Measurements from ENCODE around the gene MYH6.
A peak's percentile ranks its signal among the peaks of the same experiment; 100 is the strongest.

Gene MYH6

DNA sequence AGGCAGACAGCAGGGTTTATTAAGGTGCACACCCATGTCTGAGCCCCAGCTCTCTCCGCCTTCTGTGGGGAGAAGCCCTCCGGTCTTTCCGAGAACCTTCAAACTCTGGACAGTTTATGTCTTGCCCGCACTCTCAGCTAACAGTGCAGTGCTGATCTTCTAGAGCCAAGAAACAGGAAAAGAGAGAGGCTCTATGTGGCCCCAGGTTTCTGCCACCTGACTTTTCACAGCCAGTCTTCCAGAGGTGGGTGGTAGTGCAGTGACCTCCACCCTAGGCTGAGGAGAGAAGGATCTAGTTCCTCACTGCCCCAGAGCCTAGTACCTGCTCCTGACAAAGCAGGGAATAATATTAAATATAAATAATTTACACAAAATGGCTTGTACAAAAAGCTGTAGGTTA lies 51.4 kb downstream of the MYH6 start:
- Mint-ChIP-seq H3K4me3 (no peak overlapping the region), H3K36me3 (no peaks in the 10 kb centered on the region), H3K27ac (no peak overlapping the region), H3K9me3 (ENCODE audit: low read depth) (no peaks in the 10 kb centered on the region), H3K4me1 (ENCODE audit: low read depth) (peaks cover 6% of the 10 kb centered on the region), H3K27me3 (peaks cover 2% of the 10 kb centered on the region)

DNA sequence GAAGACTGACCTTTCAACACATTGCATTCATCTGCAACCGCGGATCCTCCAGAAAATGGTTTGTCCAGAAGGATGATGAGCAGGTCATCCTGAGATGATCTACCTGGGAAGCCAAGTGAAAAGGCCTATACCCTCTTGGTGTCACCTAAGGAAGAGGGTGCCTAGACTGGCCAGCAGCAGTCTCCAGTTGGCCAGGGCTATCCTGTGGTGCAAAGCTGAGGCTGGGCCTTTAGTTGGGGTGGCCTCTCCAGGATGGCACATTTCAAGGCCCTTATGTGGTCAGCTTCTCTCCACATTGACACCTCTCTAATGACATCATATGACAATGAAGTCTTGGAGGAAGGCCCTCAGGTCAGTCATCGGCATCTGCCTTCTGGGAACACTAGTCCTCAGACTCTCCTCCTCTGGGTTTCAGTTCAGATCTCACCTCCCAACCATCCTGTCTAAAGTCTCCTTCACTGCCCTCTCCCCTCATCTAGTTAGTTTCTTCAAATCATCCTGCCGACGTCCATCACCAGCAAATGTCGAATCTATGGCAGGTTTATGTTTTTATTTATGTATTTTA lies 52.1 kb downstream of the MYH6 start:
- Mint-ChIP-seq H3K36me3 (no peaks in the 10 kb centered on the region), H3K27ac (no peak overlapping the region), H3K9me3 (ENCODE audit: low read depth) (no peaks in the 10 kb centered on the region), H3K4me1 (ENCODE audit: low read depth) (peaks cover 10% of the 10 kb centered on the region), H3K4me3 (no peak overlapping the region), H3K27me3 (peaks cover 5% of the 10 kb centered on the region)

DNA sequence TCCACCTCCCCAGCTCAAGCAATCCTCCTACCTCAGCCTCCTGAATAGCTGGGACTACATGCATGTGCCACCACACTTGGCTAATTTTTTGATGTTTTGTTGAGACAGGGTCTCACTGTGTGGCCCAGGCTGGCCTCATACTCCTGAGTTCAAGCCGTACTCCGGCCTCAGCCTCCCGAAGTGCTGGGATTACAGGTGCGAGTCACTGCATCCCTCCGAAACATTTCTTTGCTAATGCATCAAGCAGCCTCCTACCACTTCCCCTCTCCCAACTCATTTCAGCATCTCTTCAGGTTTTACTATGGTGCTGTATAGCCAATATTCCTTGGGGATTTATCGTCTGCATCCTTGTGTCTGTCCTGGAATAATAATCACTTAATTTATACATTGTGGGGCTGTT lies 53.1 kb downstream of the MYH6 start:
- H3K4me1 Mint-ChIP-seq (ENCODE audit: low read depth): peaks cover 10% of the 10 kb centered on the region

DNA sequence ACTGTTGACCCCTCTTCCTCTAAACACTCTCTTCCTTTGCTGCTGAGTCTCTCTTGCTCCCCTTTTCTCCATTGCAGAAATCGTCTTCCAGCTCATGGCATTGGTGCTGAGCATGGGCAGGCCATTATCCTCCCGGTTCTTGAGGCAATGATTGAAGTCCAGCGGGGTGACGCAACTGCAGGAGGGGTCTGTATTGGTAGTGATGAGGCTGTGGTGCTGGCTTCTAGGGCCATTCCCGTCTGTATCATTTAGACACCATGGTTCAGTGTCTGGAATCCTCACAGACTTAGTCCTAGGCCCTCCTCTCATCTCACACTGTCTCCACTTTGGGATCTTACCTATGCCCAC lies 54.7 kb downstream of the MYH6 start:
- Mint-ChIP-seq H3K27ac (no peak overlapping the region), H3K27me3 (peaks cover 8% of the 10 kb centered on the region), H3K9me3 (ENCODE audit: low read depth) (no peaks in the 10 kb centered on the region), H3K4me1 (ENCODE audit: low read depth) (peaks cover 10% of the 10 kb centered on the region), H3K36me3 (peaks cover 2% of the 10 kb centered on the region), H3K4me3 (peak overlapping the region; percentile 92)

More for the DNA sequence above, 53.1 kb downstream of the MYH6 start:
- Mint-ChIP-seq H3K27me3 (peaks cover 8% of the 10 kb centered on the region), H3K36me3 (peaks cover 2% of the 10 kb centered on the region), H3K4me3 (no peak overlapping the region), H3K27ac (no peak overlapping the region), H3K9me3 (ENCODE audit: low read depth) (no peaks in the 10 kb centered on the region)

DNA sequence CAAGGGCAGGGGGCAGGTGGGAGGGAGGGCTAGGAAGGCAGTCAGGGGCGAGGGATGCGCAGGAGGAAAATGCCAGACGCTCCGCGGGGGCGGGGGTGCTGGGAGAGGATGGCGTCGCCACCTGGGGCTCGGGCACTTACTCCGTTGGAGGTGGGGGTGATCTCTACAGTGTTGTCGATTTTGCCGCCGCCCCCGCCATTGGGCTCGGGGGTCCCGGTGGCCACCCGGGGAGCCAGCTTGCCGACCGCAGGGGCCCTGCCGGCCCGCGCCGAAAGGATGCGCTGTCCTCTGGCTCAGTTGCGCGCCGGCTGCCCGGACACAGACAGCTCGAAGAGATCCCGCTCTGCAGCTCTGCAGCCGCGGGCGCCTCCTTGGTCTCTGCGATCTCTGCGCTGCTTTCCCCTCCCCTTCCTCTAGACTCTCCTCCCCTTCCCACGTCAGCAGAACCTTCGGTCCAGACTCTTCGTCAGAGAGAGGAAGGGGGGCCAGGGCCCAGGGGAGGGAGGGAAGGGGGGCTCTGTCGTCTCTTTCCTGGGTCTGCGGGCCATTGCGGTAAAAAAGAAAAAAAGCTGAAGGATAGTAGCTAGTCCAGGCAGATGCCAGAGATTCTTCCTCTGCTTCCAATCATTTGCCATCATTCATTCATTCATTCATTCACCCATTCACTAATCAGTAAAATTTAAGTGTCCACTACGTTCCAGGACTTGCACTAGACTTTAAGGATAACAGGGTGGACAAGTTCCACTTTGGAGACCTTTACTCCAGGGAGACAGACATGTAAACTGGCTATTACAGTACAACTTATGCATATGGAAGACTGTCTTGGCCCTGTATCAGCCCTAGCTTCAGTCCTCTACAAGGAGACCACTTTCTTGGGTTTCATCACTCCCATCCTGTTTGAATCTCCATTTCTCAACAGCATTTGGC lies 55.3 kb downstream of the MYH6 start, which contains the start of gene SLC22A17:
Gene SLC22A17 (minus strand): TSS at position 382 of the 927 bp plus-strand sequence.
- Mint-ChIP-seq H3K27me3 (peaks cover 8% of the 10 kb centered on the region), H3K36me3 (peaks cover 2% of the 10 kb centered on the region), H3K9me3 (ENCODE audit: low read depth) (no peaks in the 10 kb centered on the region), H3K27ac (no peak within 1 kb of the TSS), H3K4me1 (ENCODE audit: low read depth) (peaks cover 10% of the 10 kb centered on the region), H3K4me3 (peak within 1 kb of the TSS; percentile 92)

DNA sequence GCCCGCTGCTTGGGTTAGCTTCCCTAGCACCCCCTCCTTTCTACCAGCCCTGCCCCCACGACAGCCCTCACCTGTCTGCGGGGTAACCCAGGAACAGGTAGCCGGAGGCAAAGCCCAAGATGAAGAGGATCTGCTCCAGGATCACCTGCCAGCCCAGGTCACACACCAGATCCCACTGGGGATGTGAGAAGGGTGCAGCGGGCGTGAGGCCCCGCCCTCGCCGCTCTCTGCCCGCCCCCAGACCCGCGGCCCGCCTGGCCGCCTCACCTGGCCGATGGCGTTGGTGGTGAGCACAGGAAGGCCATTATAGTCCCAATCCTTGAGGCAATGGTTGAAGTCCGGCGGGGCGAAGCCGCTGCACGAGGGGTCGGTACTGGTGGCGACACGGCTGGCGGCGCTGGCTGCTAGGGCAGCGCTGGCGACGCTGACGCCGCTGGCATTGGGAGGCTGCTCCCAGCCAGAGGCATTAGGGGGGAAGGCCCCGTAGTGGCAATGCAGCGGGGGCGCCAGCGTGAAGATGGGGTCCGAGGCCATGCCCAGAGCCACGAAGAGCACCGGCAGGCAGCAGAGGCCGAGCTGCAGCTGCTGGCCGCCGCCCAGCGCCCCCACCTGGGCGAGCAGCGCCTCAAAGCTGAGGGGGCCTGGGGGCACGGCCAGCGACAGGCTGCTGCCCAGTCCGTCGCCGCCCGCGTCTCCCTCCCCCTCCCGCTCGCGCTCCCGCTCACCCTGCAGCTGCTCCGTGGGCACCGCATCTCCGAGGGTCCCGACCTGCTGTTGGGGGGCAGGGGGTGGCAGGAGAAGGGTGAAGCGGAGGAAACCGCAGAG lies 56.2 kb downstream of the MYH6 start:
- Mint-ChIP-seq H3K27me3 (peaks cover 8% of the 10 kb centered on the region), H3K36me3 (peaks cover 2% of the 10 kb centered on the region), H3K27ac (no peak overlapping the region)

DNA sequence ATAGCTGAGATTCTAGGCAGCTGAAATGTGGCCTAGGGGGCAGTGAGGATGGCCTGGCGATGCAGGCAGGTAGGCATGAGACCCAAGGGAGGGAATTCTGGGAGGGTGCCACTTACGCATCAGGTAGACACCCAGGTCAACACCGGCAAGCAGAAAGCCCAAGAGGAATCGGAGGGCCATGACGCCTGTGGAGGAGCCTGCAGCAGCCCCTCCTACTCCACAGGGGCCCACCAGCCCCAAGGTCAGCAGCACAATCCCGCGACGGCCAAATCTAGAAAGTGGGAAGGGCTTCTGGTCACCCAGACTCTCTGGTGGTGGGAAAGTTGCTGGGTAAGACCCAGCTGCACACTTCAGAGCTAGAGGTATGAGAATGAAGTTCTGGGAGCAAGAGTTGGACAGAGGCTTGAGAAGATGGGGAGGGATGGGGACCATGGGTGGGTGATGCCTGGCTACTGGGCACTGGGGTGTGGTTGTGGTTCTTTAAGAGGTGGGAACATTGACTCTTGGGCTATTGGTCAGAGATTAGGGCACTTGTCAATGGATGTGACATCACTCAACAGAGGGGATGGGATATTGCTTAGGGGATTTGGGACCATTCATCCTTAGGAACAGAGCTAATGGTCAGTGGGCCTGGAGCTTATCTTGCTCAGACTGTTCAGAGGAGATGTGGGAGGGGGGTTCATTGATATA lies 58.8 kb downstream of the MYH6 start:
- Mint-ChIP-seq H3K9me3 (ENCODE audit: low read depth) (no peaks in the 10 kb centered on the region), H3K36me3 (peaks cover 2% of the 10 kb centered on the region), H3K27ac (no peak overlapping the region), H3K27me3 (peaks cover 8% of the 10 kb centered on the region), H3K4me1 (ENCODE audit: low read depth) (peaks cover 10% of the 10 kb centered on the region), H3K4me3 (no peak overlapping the region)

More for the DNA sequence above, 56.2 kb downstream of the MYH6 start:
- peak overlapping the region; percentile 92 for H3K4me3 Mint-ChIP-seq
- H3K4me1 Mint-ChIP-seq (ENCODE audit: low read depth): peaks cover 10% of the 10 kb centered on the region
- H3K9me3 Mint-ChIP-seq (ENCODE audit: low read depth): no peaks in the 10 kb centered on the region

DNA sequence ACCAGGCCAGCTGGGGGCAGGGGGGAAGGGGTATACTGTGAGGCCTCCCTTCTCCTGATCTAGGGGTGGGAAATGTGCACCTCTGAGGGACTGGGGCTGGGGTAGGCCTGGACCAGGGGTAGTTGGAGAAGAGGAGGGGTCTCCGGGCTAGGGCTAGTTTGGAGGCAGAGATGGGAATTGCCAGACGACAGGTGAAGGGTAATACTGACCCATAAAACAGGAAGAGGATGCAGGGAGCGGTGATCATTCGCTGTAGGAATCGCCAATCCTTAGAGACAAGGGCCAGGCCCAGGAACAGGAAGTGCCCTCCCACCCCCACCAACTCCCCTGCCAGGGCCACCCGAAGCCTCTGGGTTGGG lies 59.8 kb downstream of the MYH6 start:
- H3K9me3 Mint-ChIP-seq (ENCODE audit: low read depth): no peaks in the 10 kb centered on the region

DNA sequence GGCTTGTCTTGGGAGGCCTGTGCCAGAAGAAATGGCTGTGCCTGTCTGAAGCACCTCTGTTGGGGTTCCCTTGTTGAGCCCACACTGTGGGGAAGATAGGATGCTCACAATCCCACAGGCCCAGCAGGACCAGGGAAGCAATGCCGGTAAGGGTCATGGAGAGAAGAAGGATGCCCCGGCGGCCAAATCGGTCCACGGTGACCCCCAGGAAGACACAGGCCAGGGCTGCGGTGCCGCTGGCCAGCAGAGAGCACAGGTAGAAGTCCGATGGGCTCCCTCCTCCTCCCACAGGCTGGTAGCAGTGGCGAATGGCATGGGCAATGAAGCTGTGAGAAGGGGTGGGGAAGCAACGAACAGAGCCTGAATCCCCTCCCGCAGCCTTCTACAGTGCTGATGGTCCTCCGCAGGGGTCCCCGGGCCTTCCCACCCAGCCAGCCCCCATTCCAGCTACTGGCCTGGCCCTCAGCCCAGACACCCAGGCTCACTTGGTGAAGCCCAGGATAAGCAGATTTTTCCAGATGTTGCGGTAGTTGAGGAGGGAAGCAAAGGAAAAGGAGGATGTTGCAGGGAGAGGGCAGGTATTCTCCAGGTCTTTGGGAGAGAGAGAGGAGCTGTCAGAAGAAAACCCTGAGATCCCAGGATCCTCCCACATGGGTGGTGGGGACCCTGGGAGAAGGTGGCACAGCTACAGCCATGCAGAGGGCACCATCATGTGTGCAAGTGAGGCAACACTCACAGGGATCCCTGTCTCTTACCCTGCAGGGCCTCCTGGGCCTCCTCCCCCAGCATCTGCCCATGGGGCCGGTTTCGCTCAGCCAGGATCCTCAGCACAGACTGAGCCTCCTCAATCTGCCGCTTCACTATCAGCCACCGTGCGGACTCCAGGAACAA lies 60.4 kb downstream of the MYH6 start:
- H3K4me3 Mint-ChIP-seq: no peak overlapping the region
- no peak overlapping the region for H3K27ac Mint-ChIP-seq
- peaks cover 2% of the 10 kb centered on the region for H3K36me3 Mint-ChIP-seq
- peaks cover 4% of the 10 kb centered on the region for H3K4me1 Mint-ChIP-seq (ENCODE audit: low read depth)
- H3K27me3 Mint-ChIP-seq: peaks cover 6% of the 10 kb centered on the region
- no peaks in the 10 kb centered on the region for H3K9me3 Mint-ChIP-seq (ENCODE audit: low read depth)

More for the DNA sequence above, 59.8 kb downstream of the MYH6 start:
- Mint-ChIP-seq H3K27ac (no peak overlapping the region), H3K27me3 (peaks cover 6% of the 10 kb centered on the region), H3K4me1 (ENCODE audit: low read depth) (peaks cover 8% of the 10 kb centered on the region), H3K36me3 (peaks cover 2% of the 10 kb centered on the region), H3K4me3 (no peak overlapping the region)

DNA sequence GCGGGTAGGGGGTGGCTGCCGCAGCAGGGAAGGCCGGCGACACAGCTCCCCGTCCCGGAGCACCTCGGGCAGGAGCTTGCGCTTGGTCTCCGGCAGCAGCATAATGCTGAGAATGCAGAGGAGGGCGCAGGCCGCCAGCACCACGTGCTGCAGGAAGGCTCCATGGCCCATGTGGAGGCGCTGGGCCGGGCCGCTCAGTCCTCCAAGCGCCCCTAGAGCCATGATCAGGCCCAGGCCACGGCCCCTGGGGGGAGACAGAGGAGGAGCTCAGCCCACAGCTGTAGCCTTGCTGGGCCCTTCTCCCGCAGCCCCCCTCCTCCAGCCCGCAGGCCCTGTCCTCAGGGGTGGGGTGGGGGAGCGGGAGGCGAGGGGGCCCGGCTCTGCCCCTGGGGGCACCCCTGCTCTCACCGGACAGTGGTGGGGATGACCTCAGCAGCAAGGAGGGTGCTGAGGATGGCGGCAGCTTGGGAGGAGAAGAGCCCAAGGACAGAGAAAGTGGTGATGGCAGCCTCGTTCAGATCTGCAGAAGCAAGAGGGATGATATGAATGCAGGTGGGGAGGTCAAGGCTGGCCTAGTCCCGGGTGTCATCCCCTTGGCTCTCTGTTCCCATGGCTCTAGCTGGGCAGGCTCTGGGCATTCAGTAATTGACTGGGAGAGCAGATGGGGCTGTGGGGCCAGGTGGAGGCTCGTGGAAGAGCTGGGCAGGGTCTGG lies 61.2 kb downstream of the MYH6 start:
- peaks cover 4% of the 10 kb centered on the region for H3K4me1 Mint-ChIP-seq (ENCODE audit: low read depth)
- peaks cover 2% of the 10 kb centered on the region for H3K36me3 Mint-ChIP-seq
- H3K27ac Mint-ChIP-seq: no peak overlapping the region
- H3K9me3 Mint-ChIP-seq (ENCODE audit: low read depth): no peaks in the 10 kb centered on the region
- peaks cover 6% of the 10 kb centered on the region for H3K27me3 Mint-ChIP-seq
- no peak overlapping the region for H3K4me3 Mint-ChIP-seq

DNA sequence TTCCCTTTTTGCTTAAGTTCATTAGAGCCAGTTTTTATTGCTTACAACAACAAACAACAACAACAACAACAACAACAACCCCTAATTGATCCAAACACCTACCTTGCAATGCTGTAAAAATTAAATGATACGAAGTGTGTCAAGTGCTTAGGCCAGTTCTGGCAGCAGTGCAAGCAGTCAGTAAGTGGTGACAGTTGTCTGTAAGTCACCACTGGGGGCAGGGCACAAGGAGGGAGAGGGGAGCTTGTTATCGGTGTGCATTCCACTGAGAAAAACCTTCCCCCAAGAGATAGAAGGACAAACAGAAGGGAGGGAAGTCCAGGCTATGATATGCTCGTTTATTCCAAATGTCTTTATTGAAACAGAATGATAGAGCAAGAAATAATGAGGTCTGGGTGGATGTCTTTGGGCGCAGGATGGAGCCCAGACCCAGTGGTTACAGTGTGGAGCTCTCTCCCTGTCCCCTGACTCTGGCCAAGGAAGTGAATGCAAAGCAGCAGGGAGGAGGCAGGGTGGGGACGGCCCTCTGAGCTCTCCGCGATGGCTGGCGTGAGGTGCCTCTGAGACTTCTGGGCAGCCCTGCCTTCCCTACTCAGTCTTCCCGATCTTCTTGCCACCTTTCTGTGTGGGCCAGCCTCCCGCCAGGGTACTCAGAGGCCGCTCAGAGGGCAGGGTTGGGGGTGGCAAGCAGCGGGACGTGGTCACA lies 61.9 kb downstream of the MYH6 start:
- peaks cover 2% of the 10 kb centered on the region for H3K4me1 Mint-ChIP-seq (ENCODE audit: low read depth)
- peaks cover 2% of the 10 kb centered on the region for H3K36me3 Mint-ChIP-seq
- H3K4me3 Mint-ChIP-seq: no peak overlapping the region
- H3K27me3 Mint-ChIP-seq: peaks cover 4% of the 10 kb centered on the region
- no peaks in the 10 kb centered on the region for H3K9me3 Mint-ChIP-seq (ENCODE audit: low read depth)
- H3K27ac Mint-ChIP-seq: no peak overlapping the region

DNA sequence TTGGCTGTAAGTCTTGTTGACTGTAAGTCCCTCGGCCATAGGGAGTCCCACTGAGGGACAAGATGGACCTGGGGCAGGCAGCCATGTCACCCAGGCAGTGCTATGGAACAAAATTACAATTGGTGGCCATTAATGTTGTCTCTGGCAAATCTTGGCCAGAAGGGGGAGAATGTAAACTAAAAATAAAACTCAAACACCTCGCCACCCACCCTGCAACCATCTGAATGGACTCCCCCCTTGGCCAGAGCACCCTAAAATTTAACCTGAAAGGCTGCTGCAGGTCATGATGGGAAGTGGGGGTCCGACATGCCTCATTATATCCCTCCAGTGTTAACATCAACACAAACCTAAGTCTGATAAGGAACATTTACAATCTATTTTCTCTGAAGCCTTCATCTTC lies 63.6 kb downstream of the MYH6 start:
- no peak overlapping the region for H3K27ac Mint-ChIP-seq
- no peaks in the 10 kb centered on the region for H3K36me3 Mint-ChIP-seq
- no peaks in the 10 kb centered on the region for H3K9me3 Mint-ChIP-seq (ENCODE audit: low read depth)
- no peaks in the 10 kb centered on the region for H3K4me1 Mint-ChIP-seq (ENCODE audit: low read depth)
- H3K4me3 Mint-ChIP-seq: no peak overlapping the region
- H3K27me3 Mint-ChIP-seq: no peaks in the 10 kb centered on the region
